Loucy (cell line): ENCODE results near the gene ZNF521.
"Not testable (repeated sequence)": the region's sequence is repeated elsewhere in the genome, so short reads cannot be mapped to it uniquely, and the experiment has no call there.

Experiments used
- CTCF ChIP-seq: fragments of 200-600 bp; sonication (generic); conservative IDR thresholded peaks from 2 replicates; pipeline ENCODE4 v1.5.1; 2014; ENCODE audit warnings: mild to moderate bottlenecking, antibody characterized with exemption, low read length
- EZH2phosphoT487 ChIP-seq: fragments of 200-600 bp; IDR thresholded peaks from 2 replicates; pipeline ENCODE4 v1.6.1; 2018; ENCODE audit warnings: antibody characterized with exemption, mild to moderate bottlenecking, moderate library complexity, borderline replicate concordance

GRCh38 chr18:25266931-25267527 lies 84.9 kb downstream of the ZNF521 start:
- TF ChIP-seq EZH2phosphoT487, CTCF: not testable (repeated sequence)
